Right atrium auricular region (tissue), 2 donors: Measurements from ENCODE around the gene SETD4. TPM values are rescaled to one million over a fixed set of nuclear protein-coding genes. Genes with fewer than 3 reads are reported as not detected.

Experiments used
- DNase-seq: peaks from one replicate; pipeline ENCODE4 v3.0.0-alpha.2; 2019; ENCODE audit warnings: low spot score
- H3K27ac ChIP-seq, 2 donors: fragments of 200-600 bp; sonication (generic); 1 replicate in 1 of 2; 2 replicates in 1 of 2; pipeline ENCODE4 v1.5.1; 2016 to 2019
- H3K27me3 ChIP-seq, 2 donors: fragments of 200-600 bp; sonication (generic); one replicate each; pipeline versions ENCODE4 v1.5.1 to v1.6.0; 2017 to 2019
- H3K36me3 ChIP-seq: fragments of 200-600 bp; sonication (generic); one replicate; pipeline ENCODE4 v1.5.1; 2016
- H3K4me1 ChIP-seq, 2 donors: fragments of 200-600 bp; sonication (generic); one replicate each; pipeline versions ENCODE4 v1.5.1 to v1.6.0; 2017 to 2019
- H3K4me3 ChIP-seq, 2 donors: fragments of 200-600 bp; sonication (generic); 1 replicate in 1 of 2; 2 replicates in 1 of 2; pipeline ENCODE4 v1.5.1; 2017 to 2019; ENCODE audit warnings: mild to moderate bottlenecking in 1 of 2, moderate library complexity in 1 of 2
- H3K9me3 ChIP-seq, 2 donors: fragments of 200-600 bp; sonication (generic); one replicate each; pipeline ENCODE4 v1.5.1; 2019
- total RNA-seq, 2 donors: library from RNA; depleted of rRNA; stranded (reverse); fragments of >200 nt; gene quantifications; one replicate each; pipeline ENCODE4 v1.1.0, GENCODE V29; 2016
- TF ChIP-seq, protein P1 (sequence below), 2 donors: fragments of 200-600 bp; sonication (generic); IDR thresholded peaks; one replicate each; pipeline ENCODE4 v1.5.1; 2019; ENCODE audit warnings: antibody characterized with exemption in 2 of 2

The SETD4 gene
- total RNA-seq, 2 donors from 2014 or later, result 6.3 to 7.6 TPM

DNA sequence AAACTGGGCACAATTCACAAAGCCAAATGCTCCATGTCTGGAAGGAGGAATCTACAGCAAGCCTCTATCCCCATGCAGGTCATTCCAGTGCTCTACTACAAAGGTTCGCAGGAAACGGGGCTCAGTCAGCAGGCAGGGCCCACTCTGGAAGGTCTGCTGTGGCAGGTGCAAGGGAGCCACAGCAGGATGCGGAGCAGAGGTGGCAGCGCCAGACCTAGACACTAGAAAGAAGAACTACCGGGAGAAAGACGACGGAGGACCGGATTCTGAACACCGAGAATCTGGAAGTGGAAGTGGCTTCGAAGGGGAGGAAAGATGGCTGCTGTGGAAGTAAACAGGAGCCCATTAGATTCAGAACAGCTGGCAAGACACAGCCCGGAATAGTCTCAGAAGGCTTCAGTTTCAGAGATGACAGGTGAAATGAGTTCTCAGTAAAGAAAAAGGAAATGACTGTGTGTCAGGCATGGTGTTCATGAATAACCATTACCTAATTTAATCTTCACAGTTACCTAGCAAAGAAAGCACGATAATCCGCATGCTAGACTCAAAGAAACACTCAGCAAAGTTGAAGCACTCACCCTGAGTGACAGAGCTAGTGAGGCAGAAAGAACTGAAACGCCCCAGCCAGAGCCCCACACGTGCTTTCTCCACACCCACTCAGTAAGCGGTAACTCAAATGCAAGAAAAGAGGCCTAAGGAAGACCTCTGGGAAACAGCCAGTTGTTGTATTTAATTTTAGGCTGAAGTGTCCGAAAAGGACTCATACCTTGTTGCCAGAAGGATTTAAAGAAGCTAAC is 21.4 kb downstream of the SETD4 start:
- peaks cover 67% of the 10 kb centered on the region for H3K36me3 ChIP-seq
- TF ChIP-seq, protein P1, sequence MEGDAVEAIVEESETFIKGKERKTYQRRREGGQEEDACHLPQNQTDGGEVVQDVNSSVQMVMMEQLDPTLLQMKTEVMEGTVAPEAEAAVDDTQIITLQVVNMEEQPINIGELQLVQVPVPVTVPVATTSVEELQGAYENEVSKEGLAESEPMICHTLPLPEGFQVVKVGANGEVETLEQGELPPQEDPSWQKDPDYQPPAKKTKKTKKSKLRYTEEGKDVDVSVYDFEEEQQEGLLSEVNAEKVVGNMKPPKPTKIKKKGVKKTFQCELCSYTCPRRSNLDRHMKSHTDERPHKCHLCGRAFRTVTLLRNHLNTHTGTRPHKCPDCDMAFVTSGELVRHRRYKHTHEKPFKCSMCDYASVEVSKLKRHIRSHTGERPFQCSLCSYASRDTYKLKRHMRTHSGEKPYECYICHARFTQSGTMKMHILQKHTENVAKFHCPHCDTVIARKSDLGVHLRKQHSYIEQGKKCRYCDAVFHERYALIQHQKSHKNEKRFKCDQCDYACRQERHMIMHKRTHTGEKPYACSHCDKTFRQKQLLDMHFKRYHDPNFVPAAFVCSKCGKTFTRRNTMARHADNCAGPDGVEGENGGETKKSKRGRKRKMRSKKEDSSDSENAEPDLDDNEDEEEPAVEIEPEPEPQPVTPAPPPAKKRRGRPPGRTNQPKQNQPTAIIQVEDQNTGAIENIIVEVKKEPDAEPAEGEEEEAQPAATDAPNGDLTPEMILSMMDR (IDR thresholded peaks at IDR 0.05), result no peak
- DNase-seq, result no peak
- no peak overlapping the region for H3K4me3 ChIP-seq
- H3K27ac ChIP-seq, result no peak overlapping the region
- H3K4me1 ChIP-seq, result no peaks in the 10 kb centered on the region
- no peaks in the 10 kb centered on the region for H3K27me3 ChIP-seq
- no peaks in the 10 kb centered on the region for H3K9me3 ChIP-seq

DNA sequence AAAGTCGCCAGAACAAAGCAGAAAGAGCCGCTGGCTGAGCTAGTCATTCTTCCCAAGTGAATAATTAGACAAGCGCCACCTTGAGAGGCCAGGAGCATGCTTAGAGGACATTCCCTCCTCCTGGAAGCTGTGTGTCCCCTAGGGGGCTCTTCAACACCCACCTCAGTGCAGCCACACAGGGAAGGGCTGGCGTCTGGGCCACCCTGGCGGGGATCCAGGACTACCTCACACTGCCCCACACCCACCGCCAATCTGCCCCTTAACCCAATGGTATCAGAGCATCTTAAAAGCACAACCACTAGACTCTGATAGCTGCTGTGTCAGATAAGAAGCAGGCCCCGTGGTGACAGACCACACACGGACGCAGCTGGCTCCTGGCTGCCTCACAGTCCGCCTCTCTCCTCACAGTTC is 24.9 kb downstream of the SETD4 start:
- Histone ChIP-seq H3K4me3 (no peak overlapping the region), H3K27me3 (no peaks in the 10 kb centered on the region), H3K27ac (no peak overlapping the region), H3K36me3 (peaks cover 44% of the 10 kb centered on the region), H3K9me3 (no peaks in the 10 kb centered on the region), H3K4me1 (no peaks in the 10 kb centered on the region)
- DNase-seq, result no peak
- TF ChIP-seq, protein P1 (IDR thresholded peaks at IDR 0.05), result peak in 1 of 2 donors; percentile 23

DNA sequence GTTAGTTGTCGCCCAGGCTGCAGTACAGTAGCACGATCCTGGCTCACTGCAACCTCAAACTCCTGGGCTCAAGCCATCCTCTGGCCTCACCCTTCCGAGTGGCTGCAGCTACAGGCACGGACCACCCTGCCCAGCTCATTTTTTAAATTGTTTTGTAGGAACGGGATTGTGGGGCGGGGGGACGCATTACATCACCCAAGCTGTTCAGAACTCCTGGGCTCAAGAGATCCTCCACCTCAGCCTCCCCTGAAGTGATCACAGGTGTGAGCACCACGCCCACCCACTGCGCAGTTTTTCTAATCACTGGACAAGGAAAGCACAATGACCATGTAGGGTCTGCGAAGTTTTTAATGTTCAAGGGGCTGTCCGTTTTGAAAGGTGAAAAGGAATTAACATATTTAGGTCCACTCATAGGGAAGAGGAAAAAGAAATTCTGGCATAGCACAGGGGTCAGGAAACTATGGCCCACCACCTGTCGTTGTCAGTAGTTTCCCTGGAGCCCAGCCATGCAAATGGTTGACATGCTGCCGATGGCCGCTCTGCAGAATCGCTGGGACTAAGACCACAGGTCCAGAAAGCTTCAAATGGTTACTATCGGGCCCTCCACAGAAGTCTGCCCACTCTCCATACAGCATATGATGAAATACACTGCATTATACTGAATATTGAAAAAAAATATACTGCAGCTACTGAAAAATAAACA is 26.0 kb downstream of the SETD4 start:
- peaks cover 34% of the 10 kb centered on the region for H3K36me3 ChIP-seq
- TF ChIP-seq, protein P1 (IDR thresholded peaks at IDR 0.05), result no peak
- H3K27ac ChIP-seq, result no peak overlapping the region
- H3K4me3 ChIP-seq, result no peak overlapping the region
- H3K9me3 ChIP-seq, result no peaks in the 10 kb centered on the region
- no peak for DNase-seq
- H3K4me1 ChIP-seq, result no peaks in the 10 kb centered on the region
- no peaks in the 10 kb centered on the region for H3K27me3 ChIP-seq

DNA sequence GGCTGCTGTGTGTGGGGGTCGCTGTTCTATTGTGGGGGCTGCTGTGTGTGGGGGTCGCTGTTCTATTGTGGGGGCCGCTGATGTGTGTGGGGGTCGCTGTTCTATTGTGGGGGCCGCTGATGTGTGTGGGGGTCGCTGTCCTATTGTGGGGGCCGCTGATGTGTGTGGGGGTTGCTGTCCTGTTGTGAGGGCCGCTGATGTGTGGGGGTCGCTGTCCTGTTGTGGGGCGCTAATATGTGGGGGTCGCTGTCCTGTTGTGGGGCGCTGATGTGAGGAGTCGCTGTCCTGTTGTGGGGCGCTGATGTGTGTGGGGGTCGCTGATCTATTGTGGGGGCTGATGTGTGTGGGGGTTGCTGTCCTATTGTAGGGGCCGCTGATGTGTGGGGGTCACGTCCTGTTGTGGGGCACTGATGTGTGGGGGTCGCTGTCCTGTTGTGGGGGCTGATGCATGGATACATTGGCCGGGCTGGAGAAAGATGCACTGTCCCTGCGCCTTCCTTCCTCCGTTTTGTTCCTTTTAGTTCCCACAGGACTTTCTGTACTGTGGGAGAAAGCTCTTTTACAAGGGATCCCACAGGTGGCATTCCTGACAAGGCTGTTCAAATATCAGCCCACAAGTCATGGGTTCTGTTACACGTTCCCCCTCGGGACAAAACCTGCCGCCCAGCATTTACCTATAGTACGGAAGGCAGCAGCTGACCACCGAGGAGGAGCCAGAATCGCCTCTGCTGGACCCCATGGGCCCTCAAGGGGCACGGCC is 27.5 kb downstream of the SETD4 start:
- H3K27ac ChIP-seq, result no peak overlapping the region
- no peaks in the 10 kb centered on the region for H3K27me3 ChIP-seq
- H3K9me3 ChIP-seq, result no peaks in the 10 kb centered on the region
- TF ChIP-seq, protein P1 (IDR thresholded peaks at IDR 0.05), result no peak
- H3K36me3 ChIP-seq, result peaks cover 20% of the 10 kb centered on the region
- peaks cover 0 to 6% of the 10 kb centered on the region in 2 donors for H3K4me1 ChIP-seq
- no peak for DNase-seq
- no peak overlapping the region for H3K4me3 ChIP-seq

DNA sequence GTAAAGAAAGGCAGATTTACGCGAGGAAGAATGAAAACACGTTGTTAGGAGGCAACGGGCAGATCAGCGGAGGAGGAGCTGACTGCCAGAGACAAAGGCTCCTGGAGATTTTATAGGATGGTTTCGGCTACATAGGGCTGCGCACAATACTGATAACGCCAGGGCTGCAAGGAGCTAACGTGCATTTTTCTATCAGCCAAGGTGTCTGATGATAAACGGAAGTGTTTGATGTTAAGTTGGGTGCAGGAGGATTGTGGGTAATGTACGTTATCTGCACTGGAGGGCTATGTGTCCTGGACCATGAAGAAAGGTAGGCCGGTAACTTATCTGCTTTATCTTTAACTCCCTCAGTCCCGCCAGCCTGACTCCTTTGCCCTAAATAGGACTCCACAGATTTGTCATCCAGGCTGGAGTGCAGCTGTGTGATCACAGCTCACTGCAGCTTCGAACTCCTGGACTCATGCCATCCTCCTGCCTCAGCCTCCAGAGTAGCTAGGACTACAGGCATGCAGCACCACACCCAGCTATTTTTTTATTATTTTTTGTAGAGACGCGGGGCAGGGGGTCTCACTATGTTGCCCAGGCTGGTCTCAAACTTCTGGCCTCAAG is 29.6 kb downstream of the SETD4 start:
- H3K27ac ChIP-seq, result no peak overlapping the region
- TF ChIP-seq, protein P1 (IDR thresholded peaks at IDR 0.05), result no peak
- no peak for DNase-seq
- H3K27me3 ChIP-seq, result no peaks in the 10 kb centered on the region
- H3K4me1 ChIP-seq, result peaks cover 0 to 6% of the 10 kb centered on the region in 2 donors
- H3K4me3 ChIP-seq, result no peak overlapping the region
- H3K36me3 ChIP-seq, result peaks cover 5% of the 10 kb centered on the region
- H3K9me3 ChIP-seq, result no peaks in the 10 kb centered on the region
